D721Med (cell line): ENCODE data around the gene CAMK1D.

Source experiments
- DNase-seq: peaks from one replicate; pipeline ENCODE4 v3.0.0; 2011; ENCODE audit warnings: low spot score; ENCODE audit not compliant: insufficient read length
- FAIRE-seq: peaks from 2 replicates; lab custom pipeline; 2011; peaks lifted over from hg19 to GRCh38; lab: Jason Lieb, UNC
- CTCF ChIP-seq: IDR thresholded peaks from 2 replicates; pipeline ENCODE4 v1.5.1; 2012; ENCODE audit warnings: mild to moderate bottlenecking, control low read depth; ENCODE audit not compliant: insufficient read depth; ENCODE audit errors: missing control alignments

The CAMK1D gene

GRCh38 chr10:12875100-12875499 is 525.8 kb downstream of the CAMK1D start:
- TF ChIP-seq CTCF = no peak
- DNase-seq (no peak), FAIRE-seq (no peak)

GRCh38 chr10:12876266-12876665 is 526.9 kb downstream of the CAMK1D start:
- no peak for TF ChIP-seq CTCF
- FAIRE-seq = no peak
- no peak for DNase-seq

- FAIRE-seq = no peak
- no peak for TF ChIP-seq CTCF
Observed at GRCh38 chr10:12877150-12877549, 527.8 kb downstream of the CAMK1D start.

GRCh38 chr10:12880423-12880822 is 531.1 kb downstream of the CAMK1D start:
- no peak for DNase-seq
- TF ChIP-seq CTCF = no peak
- FAIRE-seq = no peak

More at GRCh38 chr10:12877150-12877549, 527.8 kb downstream of the CAMK1D start:
- DNase-seq = no peak

GRCh38 chr10:12884851-12885250 is 535.5 kb downstream of the CAMK1D start:
- FAIRE-seq (no peak), DNase-seq (no peak)
- TF ChIP-seq CTCF = no peak
